ENCODE results near the gene CR2.
"Not testable (repeated sequence)": the region's sequence is repeated elsewhere in the genome, so short reads cannot be mapped to it uniquely, and the experiment has no call there.

Gene CR2

DNA sequence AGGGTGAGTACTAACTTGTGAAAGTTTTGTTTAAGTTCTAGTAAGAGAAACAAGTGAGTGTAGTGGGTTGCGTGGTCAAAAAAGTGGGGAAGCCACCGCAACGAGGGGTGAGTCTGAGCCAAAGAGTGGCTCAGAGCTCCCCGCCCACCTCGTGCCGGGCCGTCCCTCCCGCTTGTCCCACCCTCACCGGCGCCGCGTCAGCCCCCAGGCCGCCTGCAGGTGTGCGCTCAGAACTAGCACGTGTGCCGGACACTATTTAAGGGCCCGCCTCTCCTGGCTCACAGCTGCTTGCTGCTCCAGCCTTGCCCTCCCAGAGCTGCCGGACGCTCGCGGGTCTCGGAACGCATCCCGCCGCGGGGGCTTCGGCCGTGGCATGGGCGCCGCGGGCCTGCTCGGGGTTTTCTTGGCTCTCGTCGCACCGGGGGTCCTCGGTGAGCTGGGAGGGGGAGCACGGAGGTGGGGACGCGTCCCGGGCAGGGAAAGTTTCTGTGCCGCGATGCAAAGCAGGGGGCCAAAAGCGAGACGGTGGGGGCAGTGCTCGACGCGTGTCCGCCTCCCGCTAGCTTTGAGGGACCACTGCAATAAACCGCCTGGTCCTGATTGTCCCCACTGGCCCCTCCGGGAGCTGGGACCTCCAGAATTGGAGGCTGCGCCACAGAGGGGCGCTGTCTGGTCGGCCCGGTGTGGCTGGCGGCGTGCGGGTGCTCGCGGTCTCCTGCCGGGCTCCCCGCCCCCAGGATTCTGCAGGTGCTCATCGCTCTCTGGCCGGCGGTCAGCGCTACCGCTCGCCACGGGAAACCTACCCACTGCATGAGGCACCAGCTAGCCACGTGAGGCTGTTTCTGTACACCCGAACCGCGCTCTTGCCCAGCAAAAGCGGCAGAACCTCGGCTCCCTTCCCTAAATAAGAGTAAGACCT is at the start of gene CR2:
CR2 (plus strand) TSS at position 283 of the 919 bp plus-strand sequence; CDS start at position 374, 91 bp downstream.
- peak; percentile 33 to 65 for DNase-seq (ENCODE audit: low read depth in 2 of 2)

GRCh38 chr1:207404849-207405525 is 49.1 kb upstream of the CR2 start:
- no peak for DNase-seq (ENCODE audit: low read depth in 2 of 2)

DNA sequence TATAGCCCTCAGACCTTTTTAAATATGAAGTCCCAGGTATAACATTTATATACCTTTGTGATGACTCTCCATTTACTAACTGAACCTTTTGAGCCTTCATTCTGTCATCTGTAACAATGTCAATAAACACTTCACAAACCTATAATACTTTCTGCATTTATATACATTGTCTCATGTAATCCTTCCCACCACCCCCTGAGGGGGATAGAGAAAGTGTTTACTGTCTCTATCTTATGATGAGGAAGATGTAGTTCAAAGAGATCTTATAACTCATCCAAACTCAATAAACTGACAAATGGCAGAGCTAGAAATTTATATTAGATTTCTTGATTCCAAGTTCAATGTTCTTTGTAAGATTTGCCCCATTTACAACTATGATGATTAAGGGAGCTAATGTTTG is 48.3 kb upstream of the CR2 start:
- no peak for DNase-seq (ENCODE audit: low read depth in 2 of 2)

GRCh38 chr1:207407655-207408260 is 46.4 kb upstream of the CR2 start:
- DNase-seq (ENCODE audit: low read depth in 2 of 2): no peak

- DNase-seq (ENCODE audit: low read depth in 2 of 2): no peak
Observed at GRCh38 chr1:207412845-207413244, 41.3 kb upstream of the CR2 start.

GRCh38 chr1:207414606-207415108 is 39.5 kb upstream of the CR2 start:
- DNase-seq (ENCODE audit: low read depth in 2 of 2): no peak

DNA sequence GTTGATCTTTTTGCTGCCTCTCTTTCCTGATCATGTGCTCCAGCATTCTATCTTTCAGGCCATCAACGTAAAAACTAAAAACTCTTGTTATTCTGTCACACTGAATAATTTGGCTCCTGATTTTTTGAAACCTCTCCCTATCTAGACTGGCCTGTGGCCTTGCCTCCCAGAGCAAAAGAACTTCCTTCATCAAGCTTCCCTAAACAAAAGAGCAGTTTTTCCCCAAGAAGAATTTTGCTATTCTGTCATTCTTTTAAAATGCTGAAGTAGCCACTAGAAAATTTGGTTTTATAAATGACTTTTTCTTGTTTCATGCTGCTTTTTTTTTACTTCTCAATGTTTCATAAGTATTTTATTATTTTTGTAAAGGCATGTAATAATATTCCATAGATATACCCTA is 37.1 kb upstream of the CR2 start:
- no peak for DNase-seq (ENCODE audit: low read depth in 2 of 2)

DNA sequence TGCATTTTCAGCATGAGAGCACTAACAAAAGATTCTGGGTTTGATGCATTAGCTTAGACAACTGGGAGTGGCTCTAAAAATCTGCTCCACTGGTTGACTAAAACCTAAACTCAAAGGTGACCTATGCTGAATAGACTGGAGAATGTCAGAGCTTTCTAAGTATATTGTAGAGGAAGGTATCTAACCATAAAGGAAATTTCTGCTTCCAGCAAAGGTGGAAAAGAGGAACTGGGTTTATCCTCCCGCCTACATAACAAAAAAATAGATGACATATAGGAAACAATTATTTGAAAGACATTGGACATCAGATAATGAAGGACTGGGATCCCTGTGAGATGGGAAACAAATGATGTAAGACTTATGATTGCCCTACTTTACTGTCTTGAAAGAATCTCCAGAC is 35.8 kb upstream of the CR2 start:
- DNase-seq (ENCODE audit: low read depth in 2 of 2): no peak

DNA sequence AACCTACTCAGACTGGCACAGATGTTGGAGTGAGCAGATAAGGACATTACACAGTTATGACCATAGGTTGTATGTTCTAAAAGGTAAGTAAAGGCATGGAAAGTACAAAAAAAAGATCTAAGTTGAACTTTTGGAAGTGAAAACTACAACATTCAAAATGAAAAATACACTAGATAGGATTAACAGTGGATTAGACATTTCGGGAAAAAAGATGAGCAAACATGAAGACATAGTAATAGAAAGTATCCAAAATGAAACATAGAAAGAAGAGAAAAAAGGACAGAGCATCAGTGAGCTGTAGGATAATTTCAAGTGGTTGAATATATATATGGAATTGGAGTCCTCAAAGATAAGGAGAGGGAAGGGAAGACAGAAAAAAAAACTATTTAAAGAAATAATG is 34.0 kb upstream of the CR2 start:
- DNase-seq (ENCODE audit: low read depth in 2 of 2): no peak

- DNase-seq (ENCODE audit: low read depth in 2 of 2): no peak
Observed at GRCh38 chr1:207421078-207421477, 33.0 kb upstream of the CR2 start.

GRCh38 chr1:207423560-207424292 is 30.4 kb upstream of the CR2 start:
- DNase-seq (ENCODE audit: low read depth in 2 of 2): no peak

GRCh38 chr1:207424570-207425131 is 29.5 kb upstream of the CR2 start:
- DNase-seq (ENCODE audit: low read depth in 2 of 2): no peak

GRCh38 chr1:207427832-207428585 is 26.1 kb upstream of the CR2 start:
- no peak for DNase-seq (ENCODE audit: low read depth in 2 of 2)

GRCh38 chr1:207428783-207429182 is 25.3 kb upstream of the CR2 start:
- DNase-seq (ENCODE audit: low read depth in 2 of 2): no peak

- DNase-seq (ENCODE audit: low read depth in 2 of 2): no peak
Observed at GRCh38 chr1:207429963-207430362, 24.2 kb upstream of the CR2 start.

DNA sequence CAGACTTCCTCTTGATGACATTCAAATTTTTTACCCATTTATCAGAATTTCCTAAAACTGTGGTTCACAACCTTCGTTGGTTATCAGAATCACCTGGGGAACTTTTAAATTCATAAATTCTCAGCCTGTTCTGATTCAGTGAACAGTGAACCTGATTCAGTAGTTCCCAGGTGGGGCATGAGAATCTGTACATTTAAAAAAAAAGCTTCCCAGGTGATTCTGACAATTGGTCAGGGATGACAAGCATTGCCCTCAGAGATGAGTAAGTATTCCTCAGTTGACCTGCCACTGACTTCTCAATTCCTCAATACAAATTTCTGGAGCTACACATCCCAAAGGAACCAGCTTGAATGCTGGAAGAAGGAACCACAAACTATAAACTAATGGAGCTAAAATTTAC is 23.5 kb upstream of the CR2 start:
- DNase-seq (ENCODE audit: low read depth in 2 of 2): no peak

DNA sequence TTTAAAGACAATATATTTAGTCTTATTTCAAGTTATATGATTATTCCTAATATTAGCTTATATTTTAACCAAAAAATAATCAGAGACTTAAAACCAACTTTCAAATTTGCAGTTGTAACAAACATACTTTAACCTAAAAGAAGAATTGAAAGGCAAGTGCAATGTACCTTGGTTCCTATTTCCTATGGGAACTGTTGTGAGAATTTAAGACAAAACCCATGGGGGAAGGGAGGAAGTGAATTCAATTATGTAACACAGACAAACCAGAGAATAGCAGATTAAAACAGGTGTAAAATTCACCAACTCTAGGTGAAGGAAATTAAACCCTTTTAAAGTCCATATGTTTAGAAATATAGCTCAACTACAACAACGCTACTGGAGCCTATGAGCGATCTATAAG is 22.6 kb upstream of the CR2 start:
- no peak for DNase-seq (ENCODE audit: low read depth in 2 of 2)

DNA sequence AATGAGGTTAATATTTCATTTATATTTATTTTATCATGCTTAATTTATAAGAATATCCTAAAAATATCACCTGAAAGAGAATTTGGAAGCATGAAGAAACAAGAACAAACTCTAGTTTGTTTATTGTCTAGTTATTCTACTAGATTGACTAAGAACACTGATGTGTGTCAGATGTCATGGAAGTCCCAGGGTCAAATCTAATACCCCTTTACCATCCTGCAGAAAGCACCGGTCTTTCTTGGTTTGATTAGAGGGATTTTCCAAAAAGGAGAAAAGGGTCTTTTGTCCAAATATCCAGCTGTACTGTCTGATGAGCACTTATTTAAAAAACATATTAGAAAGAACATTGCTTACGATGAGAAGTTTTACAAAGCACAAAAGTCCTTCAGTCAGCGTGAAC is 20.7 kb upstream of the CR2 start:
- DNase-seq (ENCODE audit: low read depth in 2 of 2): no peak

DNA sequence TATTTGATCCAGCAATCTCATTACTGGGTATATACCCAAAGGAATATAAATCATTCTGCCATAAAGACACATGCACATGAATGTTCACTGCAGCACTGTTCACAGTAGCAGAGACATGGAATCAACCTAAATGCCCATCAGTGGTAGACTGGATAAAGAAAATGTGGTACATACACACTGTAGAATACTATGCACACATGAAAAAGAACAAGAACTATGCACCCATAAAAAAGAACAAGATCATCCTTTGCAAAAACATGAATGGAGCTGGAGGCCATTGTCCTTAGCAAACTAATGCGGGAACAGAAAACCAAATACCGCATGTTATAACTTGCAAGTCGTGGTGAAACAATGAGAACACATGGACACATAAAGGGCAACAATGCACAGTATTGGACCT is 17.4 kb upstream of the CR2 start:
- DNase-seq (ENCODE audit: low read depth in 2 of 2): not testable (repeated sequence)

DNA sequence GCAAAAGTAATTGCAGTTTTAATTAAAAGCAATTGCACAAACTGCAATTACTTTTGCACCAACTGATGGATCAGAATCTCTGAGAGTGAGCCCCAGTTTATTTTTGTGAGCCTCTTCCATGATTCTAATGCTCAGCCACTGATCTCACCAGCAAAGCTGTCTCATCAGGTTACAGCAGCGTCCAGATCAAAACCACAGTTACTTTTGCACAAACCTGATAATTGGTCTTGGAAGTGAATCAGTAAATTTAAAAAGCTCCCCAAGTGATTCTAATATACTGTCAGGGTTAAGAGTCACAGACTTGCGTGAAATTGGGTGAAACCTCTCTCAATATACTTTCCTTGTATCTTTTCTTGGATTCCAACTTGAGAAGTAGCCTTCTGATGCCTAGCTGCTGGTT is 13.5 kb upstream of the CR2 start:
- DNase-seq (ENCODE audit: low read depth in 2 of 2): no peak

Measured in stimulated activated CD8-positive, alpha-beta memory T cell treated with anti-CD3 and anti-CD28 coated beads, Interleukin-7, amount 100 ng/mL, for 4 hours (primary cell).